Mesenchymal stem cell (in vitro differentiated cells and primary cell): Measurements from ENCODE around the gene MPI.

Source experiments
- DNase-seq: peaks from one replicate; pipeline ENCODE4 v3.0.0-alpha.2; 2013
- H2AFZ ChIP-seq: one replicate; pipeline ENCODE4 v1.6.1; 2013; ENCODE audit warnings: low read depth, mild to moderate bottlenecking, control low read depth, inconsistent platforms, low read length, moderate library complexity
- H2AK5ac ChIP-seq: 2 replicates; pipeline ENCODE4 v1.6.1; 2013; ENCODE audit warnings: low read length, moderate library complexity, mild to moderate bottlenecking, inconsistent platforms; ENCODE audit not compliant: severe bottlenecking
- H2BK120ac ChIP-seq: one replicate; pipeline ENCODE4 v1.6.1; 2013; ENCODE audit warnings: low read depth, mild to moderate bottlenecking, inconsistent platforms, low read length, moderate library complexity
- H2BK12ac ChIP-seq, 2 experiments: one replicate each; pipeline ENCODE4 v1.6.1; 2013; ENCODE audit warnings: inconsistent platforms in 2 of 2, low read length in 2 of 2, mild to moderate bottlenecking in 2 of 2, moderate library complexity in 2 of 2, control low read depth in 1 of 2
- H2BK15ac ChIP-seq: one replicate; pipeline ENCODE4 v1.6.1; 2013; ENCODE audit warnings: mild to moderate bottlenecking, low read depth, inconsistent platforms; ENCODE audit not compliant: poor library complexity, severe bottlenecking
- H2BK5ac ChIP-seq: 2 replicates; pipeline ENCODE4 v1.6.1; 2013; ENCODE audit warnings: low read depth, mild to moderate bottlenecking, low read length, control low read depth, inconsistent platforms; ENCODE audit not compliant: poor library complexity, severe bottlenecking
- H3K14ac ChIP-seq, 2 experiments: one replicate each; pipeline ENCODE4 v1.6.1; 2013; ENCODE audit warnings: inconsistent platforms in 2 of 2, low read length in 2 of 2, control low read depth in 1 of 2, mild to moderate bottlenecking in 1 of 2, moderate library complexity in 1 of 2
- H3K18ac ChIP-seq, 2 experiments: one replicate each; pipeline ENCODE4 v1.6.1; 2013; ENCODE audit warnings: inconsistent platforms in 2 of 2, low read length in 2 of 2, control low read depth in 1 of 2, low read depth in 1 of 2, mild to moderate bottlenecking in 1 of 2
- H3K23ac ChIP-seq, 2 experiments: one replicate each; pipeline ENCODE4 v1.6.1; 2013; ENCODE audit warnings: inconsistent platforms in 2 of 2, low read length in 2 of 2, mild to moderate bottlenecking in 2 of 2, moderate library complexity in 2 of 2, control low read depth in 1 of 2
- H3K27ac ChIP-seq: 2 replicates; pipeline ENCODE4 v1.5.1; 2013; ENCODE audit warnings: mild to moderate bottlenecking, moderate library complexity, low read length, control low read depth, inconsistent platforms; ENCODE audit not compliant: poor library complexity, severe bottlenecking
- H3K27me3 ChIP-seq, 2 experiments: 2 replicates each; pipeline versions ENCODE4 v1.6.1 to v1.7.0; 2013; ENCODE audit warnings: low read length in 2 of 2, mild to moderate bottlenecking in 2 of 2, moderate library complexity in 2 of 2, control low read depth in 1 of 2, inconsistent platforms in 1 of 2; ENCODE audit not compliant: control insufficient read depth in 1 of 2, insufficient read depth in 1 of 2
- H3K36me3 ChIP-seq, 2 experiments: 2 replicates each; pipeline versions ENCODE4 v1.6.1 to v1.7.0; 2013; ENCODE audit warnings: low read length in 2 of 2, control low read depth in 1 of 2, inconsistent platforms in 1 of 2, low read depth in 1 of 2, mild to moderate bottlenecking in 1 of 2; ENCODE audit not compliant: insufficient read depth in 2 of 2, control insufficient read depth in 1 of 2
- H3K4ac ChIP-seq, 2 experiments: one replicate each; pipeline ENCODE4 v1.6.1; 2013; ENCODE audit warnings: inconsistent platforms in 2 of 2, low read length in 2 of 2, mild to moderate bottlenecking in 2 of 2, moderate library complexity in 2 of 2, control low read depth in 1 of 2, low read depth in 1 of 2
- H3K4me1 ChIP-seq: 2 replicates; pipeline ENCODE4 v1.6.1; 2013; ENCODE audit warnings: low read depth, low read length, control low read depth; ENCODE audit not compliant: control insufficient read depth, insufficient read depth
- H3K4me2 ChIP-seq: 2 replicates; pipeline ENCODE4 v1.6.1; 2013; ENCODE audit warnings: low read length, mild to moderate bottlenecking, inconsistent platforms; ENCODE audit not compliant: poor library complexity, severe bottlenecking
- H3K4me3 ChIP-seq, 2 experiments: 2 replicates each; pipeline versions ENCODE4 v1.5.1 to v1.7.0; 2013; ENCODE audit warnings: low read length in 2 of 2, mild to moderate bottlenecking in 2 of 2, control low read depth in 1 of 2, low read depth in 1 of 2; ENCODE audit not compliant: insufficient read depth in 1 of 2
- H3K79me1 ChIP-seq: replicated peaks from 2 replicates; pipeline ENCODE4 v1.6.1; 2013; ENCODE audit warnings: mild to moderate bottlenecking, control low read depth, low read length, inconsistent platforms; ENCODE audit not compliant: poor library complexity, severe bottlenecking
- H3K9ac ChIP-seq: 2 replicates; pipeline ENCODE4 v1.7.0; 2013; ENCODE audit warnings: mild to moderate bottlenecking, low read length, moderate library complexity
- H3K9me3 ChIP-seq: 2 replicates; pipeline ENCODE4 v1.7.0; 2013; ENCODE audit warnings: mild to moderate bottlenecking, low read length; ENCODE audit not compliant: control insufficient read depth
- H4K8ac ChIP-seq: one replicate; pipeline ENCODE4 v1.6.1; 2013; ENCODE audit warnings: inconsistent platforms, mild to moderate bottlenecking, low read length, moderate library complexity
- H4K91ac ChIP-seq: one replicate; pipeline ENCODE4 v1.6.1; 2013; ENCODE audit warnings: mild to moderate bottlenecking, low read length, inconsistent platforms
- WGBS: methylation state at CpG from one replicate; pipeline ENCODE4 v1.1.7; 2013; ENCODE audit warnings: mixed read lengths; 5-methylcytosine and 5-hydroxymethylcytosine counted together
- small RNA-seq: library from polyadenylated mRNA; stranded (forward); fragments of <200 nt; extraction: miRNeasy Mini kit (QIAGEN cat#:217004); gene quantifications from one replicate; pipeline ENCODE3, GENCODE V24; 2013; ENCODE audit warnings: low read depth

Gene MPI

GRCh38 chr15:74950078-74950908 lies 60.5 kb downstream of the MPI start:
- no peaks in the 10 kb centered on the region for H3K79me1 ChIP-seq
- H3K4ac ChIP-seq: no peak overlapping the region
- no peak overlapping the region for H2BK120ac ChIP-seq
- H3K18ac ChIP-seq: no peak overlapping the region
- peak; percentile 83 for DNase-seq
- H2BK15ac ChIP-seq: no peak overlapping the region
- H4K8ac ChIP-seq: no peak overlapping the region
- H3K9me3 ChIP-seq: no peaks in the 10 kb centered on the region
- 54% methylated on average over 5 of the region's 7 CpGs for WGBS
- H3K4me3 ChIP-seq: no peak overlapping the region
- no peak overlapping the region for H2AK5ac ChIP-seq
- no peak overlapping the region for H2AFZ ChIP-seq
- H4K91ac ChIP-seq: no peak overlapping the region
- H3K27me3 ChIP-seq: peaks cover 0 to 10% of the 10 kb centered on the region in 2 experiments
- H3K9ac ChIP-seq: no peak overlapping the region
- no peak overlapping the region for H3K27ac ChIP-seq
- H3K4me1 ChIP-seq: peaks cover 2% of the 10 kb centered on the region
- H3K14ac ChIP-seq: no peak overlapping the region
- no peaks in the 10 kb centered on the region for H3K36me3 ChIP-seq
- H2BK5ac ChIP-seq: no peak overlapping the region
- no peak overlapping the region for H2BK12ac ChIP-seq
- H3K23ac ChIP-seq: no peak overlapping the region
- H3K4me2 ChIP-seq: no peak overlapping the region

GRCh38 chr15:74951006-74951405 lies 61.2 kb downstream of the MPI start:
- no peak overlapping the region for H2BK15ac ChIP-seq
- H3K23ac ChIP-seq: no peak overlapping the region
- no peak overlapping the region for H4K8ac ChIP-seq
- H3K27ac ChIP-seq: no peak overlapping the region
- WGBS: 75% methylated on average over 3 of the region's 3 CpGs
- no peak overlapping the region for H3K18ac ChIP-seq
- H4K91ac ChIP-seq: no peak overlapping the region
- no peak for DNase-seq
- H3K36me3 ChIP-seq: no peaks in the 10 kb centered on the region
- H2AFZ ChIP-seq: no peak overlapping the region
- no peak overlapping the region for H2AK5ac ChIP-seq
- H3K9me3 ChIP-seq: no peaks in the 10 kb centered on the region
- no peak overlapping the region for H3K9ac ChIP-seq
- no peaks in the 10 kb centered on the region for H3K79me1 ChIP-seq
- peaks cover 0 to 17% of the 10 kb centered on the region in 2 experiments for H3K27me3 ChIP-seq
- no peak overlapping the region for H3K4ac ChIP-seq
- no peak overlapping the region for H2BK120ac ChIP-seq
- no peak overlapping the region for H3K4me2 ChIP-seq
- no peak overlapping the region for H3K14ac ChIP-seq
- no peak overlapping the region for H2BK5ac ChIP-seq
- H3K4me3 ChIP-seq: no peak overlapping the region
- H3K4me1 ChIP-seq: peaks cover 5% of the 10 kb centered on the region
- H2BK12ac ChIP-seq: no peak overlapping the region

Small RNA genes lying within 50 kb of the gene (small RNA-seq; reads per million reads assigned to genes)
- gene MIR6882: 1.7 reads per million
